HT1080 (cell line): ENCODE data around the gene ROR2. TPM values are rescaled to one million over a fixed set of nuclear protein-coding genes. Genes with fewer than 3 reads are reported as not detected.
"Not testable (repeated sequence)": the region's sequence is repeated elsewhere in the genome, so short reads cannot be mapped to it uniquely, and the experiment has no call there.

Source experiments
- DNase-seq: peaks from one replicate; pipeline ENCODE4 v3.0.0-alpha.2; 2015; ENCODE audit warnings: low read depth
- total RNA-seq: library from RNA; depleted of rRNA; stranded (reverse); fragments of >200 nt; shearing (Covaris generic); gene quantifications from 2 replicates; pipeline ENCODE4 v1.2.3, GENCODE V29; 2014

Gene ROR2
- total RNA-seq, 1 experiment from 2014 or later = 0.29 TPM

DNA sequence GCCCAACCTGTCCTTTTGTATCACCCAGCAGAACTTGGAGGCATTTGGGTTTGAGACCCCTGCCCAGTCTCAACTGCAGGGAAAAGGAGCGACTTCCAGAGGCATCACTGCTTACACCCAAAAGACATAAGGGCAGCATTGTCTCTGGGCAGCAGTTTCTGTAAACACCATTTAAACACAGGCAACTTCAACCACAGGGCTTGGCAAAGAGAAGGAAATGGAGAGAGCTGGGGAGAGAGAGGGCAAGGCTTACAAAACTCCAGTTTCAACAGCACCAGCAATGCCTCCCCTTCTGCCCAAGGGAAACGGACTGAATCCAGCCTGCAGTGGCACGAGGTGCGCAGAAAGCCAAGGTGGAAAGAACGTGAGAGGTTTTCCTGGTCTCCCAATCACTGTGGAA is 147.6 kb downstream of the ROR2 start:
- DNase-seq = no peak

GRCh38 chr9:91800473-91801030 is 149.5 kb downstream of the ROR2 start:
- no peak for DNase-seq

- DNase-seq = no peak
Measured at GRCh38 chr9:91799113-91799744, 150.8 kb downstream of the ROR2 start.

GRCh38 chr9:91798273-91799112 is 151.5 kb downstream of the ROR2 start:
- not testable (repeated sequence) for DNase-seq

DNA sequence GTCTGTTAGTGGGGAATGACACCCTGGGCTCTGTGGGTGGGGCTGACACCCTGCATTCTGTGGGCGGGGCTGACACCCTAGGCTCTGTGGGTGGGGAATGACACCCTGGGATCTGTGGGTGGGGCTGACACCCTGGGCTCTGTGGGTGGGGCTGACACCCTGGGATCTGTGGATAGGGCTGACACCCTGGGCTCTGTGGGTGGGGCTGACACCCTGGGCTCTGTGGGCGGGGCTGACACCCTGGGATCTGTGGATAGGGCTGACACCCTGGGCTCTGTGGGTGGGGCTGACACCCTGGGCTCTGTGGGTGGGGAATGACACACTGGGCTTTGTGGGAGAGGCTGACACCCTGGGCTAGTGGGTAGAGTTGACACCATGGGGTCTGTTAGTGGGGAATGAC is 152.5 kb downstream of the ROR2 start:
- not testable (repeated sequence) for DNase-seq

DNA sequence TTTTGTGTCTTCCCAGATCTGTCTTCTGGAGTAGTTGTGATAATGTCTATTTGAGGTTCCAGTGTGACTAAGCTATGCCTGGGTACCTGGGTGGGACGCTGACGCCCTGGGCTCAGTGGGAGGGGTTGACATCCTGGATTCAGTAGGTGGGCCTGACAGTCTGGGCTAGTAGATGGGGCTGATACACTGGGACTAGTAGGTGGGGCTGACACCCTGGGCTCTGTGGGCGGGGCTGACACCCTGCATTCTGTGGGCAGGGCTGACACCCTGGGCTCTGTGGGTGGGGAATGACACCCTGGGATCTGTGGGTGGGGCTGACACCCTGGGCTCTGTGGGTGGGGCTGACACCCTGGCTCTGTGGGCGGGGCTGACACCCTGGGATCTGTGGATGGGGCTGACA is 153.5 kb downstream of the ROR2 start:
- DNase-seq = not testable (repeated sequence)

- peak; percentile 59 for DNase-seq
Measured at GRCh38 chr9:91795598-91796241, 154.3 kb downstream of the ROR2 start.

- DNase-seq = not testable (repeated sequence)
Measured at GRCh38 chr9:91793371-91793770, 156.7 kb downstream of the ROR2 start.

DNA sequence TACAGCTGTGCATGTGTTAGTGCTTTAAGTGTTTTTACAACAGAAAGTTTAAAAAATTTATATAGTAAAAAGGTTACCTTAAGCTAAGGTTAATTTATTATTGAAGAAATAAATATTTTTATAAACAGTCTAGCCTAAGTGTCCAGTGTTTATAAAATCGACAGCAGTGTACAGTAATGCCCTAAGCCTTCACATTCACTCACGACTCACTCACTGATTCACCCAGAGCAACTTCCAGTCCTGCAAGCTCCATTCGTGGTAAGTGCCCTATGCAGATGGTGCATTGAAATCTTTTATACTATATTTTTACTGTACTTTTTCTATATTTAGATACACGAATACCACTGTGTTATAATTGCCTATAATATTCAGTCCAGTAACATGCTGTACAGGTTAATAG is 159.1 kb downstream of the ROR2 start:
- no peak for DNase-seq

DNA sequence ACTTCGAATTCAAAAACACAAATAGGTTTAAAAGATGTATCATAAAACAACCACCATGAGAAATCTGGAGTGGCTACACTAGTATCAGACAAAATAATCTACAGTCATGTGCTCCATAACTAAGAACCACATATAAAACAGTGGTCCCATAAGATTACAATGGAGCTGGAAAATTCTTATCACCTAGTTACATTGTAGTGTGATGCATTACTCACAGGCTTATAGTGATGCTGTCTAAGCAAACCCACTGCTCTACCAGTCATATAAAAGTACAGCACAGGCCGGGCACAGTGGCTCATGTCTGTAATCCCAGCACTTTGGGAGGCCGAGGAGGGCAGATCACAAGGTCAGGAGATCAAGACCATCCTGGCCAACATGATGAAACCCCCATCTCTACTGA is 160.1 kb downstream of the ROR2 start:
- no peak for DNase-seq

DNA sequence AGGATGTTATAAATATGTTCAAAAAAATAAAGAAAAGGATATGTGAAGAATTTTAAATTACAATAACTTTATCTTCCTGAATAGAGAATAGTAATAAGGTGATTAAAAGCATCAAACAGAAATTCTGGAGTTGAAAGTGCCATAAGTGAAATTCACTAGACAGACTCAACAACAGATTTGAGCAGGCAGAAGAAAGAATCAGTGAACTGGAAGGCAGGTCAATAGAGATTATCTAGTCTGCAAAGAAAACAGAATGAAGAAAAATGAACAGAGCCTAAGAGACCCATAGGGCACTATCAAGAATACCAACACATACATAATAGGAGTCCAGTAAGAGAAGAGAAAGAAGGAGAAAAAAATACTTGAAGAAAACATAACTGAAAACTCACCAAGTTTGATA is 162.1 kb downstream of the ROR2 start:
- DNase-seq = no peak

- DNase-seq = no peak
Measured at GRCh38 chr9:91786132-91786896, 163.7 kb downstream of the ROR2 start.

GRCh38 chr9:91785447-91785842 is 164.6 kb downstream of the ROR2 start:
- no peak for DNase-seq

DNA sequence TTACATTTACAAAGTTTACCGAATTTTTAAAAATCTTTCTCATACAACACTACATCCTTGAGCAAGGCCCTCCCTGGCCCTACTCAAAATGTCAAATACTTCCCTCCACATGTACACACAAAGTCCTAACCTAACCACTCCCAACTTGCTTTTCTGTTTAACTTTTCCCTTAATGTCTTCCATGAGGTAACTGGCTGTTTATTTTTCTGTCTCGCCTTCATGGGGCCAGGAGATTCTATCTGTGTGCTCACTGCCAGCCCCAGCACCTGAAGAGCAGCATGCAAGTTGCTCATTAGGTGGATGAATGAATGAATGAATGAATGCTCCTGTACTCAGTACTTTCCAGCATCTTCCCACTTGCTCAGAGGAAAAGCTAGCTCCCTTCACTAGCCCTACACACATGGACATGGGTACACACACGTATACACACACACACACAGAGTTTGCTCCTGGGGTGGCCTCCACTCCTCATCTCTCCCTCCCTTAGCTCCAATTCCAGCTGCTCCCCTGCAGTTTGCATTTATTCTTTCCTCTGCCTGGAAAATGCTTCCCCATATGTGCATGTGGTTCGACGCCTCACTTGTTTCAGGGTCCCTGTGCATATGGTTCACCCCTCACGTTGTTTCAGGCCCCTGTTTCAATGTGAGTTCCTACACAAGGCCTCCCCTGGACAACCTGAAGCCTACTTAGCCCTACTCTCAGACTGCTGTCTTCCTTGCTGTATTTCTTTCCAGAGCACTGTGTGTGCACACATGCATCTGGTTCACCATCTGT is 165.2 kb downstream of the ROR2 start:
- DNase-seq = no peak

GRCh38 chr9:91783876-91784672 is 166.0 kb downstream of the ROR2 start:
- DNase-seq = no peak

GRCh38 chr9:91783411-91783810 is 166.6 kb downstream of the ROR2 start:
- DNase-seq = no peak

- DNase-seq = no peak
Measured at GRCh38 chr9:91782708-91783214, 167.3 kb downstream of the ROR2 start.

- no peak for DNase-seq
Measured at GRCh38 chr9:91781906-91782305, 168.1 kb downstream of the ROR2 start.

DNA sequence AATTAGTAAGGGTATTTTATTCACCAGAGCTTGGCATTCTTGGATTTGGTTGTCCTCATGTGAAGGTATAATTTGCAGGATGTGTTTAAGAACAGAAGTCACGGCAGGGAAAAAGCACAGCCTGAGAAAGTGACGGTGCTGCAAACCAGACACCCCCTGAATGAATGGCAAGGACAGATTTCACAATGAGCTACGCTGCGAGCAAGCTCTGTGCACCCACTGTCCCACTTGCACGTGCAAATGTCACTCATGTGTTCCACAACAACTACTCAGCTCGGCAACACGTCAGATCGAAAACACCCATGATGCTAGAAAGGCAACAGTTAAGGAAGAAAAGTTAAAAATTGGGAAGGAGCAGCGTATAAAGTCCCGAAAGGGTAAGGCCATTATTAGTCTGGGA is 168.9 kb downstream of the ROR2 start:
- no peak for DNase-seq
